EH (cell line): ENCODE data around the gene RYR2.

Experiments
- DNase-seq: peaks from one replicate; pipeline ENCODE4 v3.0.0-alpha.2; 2015; ENCODE audit warnings: low read depth

The RYR2 gene

DNA sequence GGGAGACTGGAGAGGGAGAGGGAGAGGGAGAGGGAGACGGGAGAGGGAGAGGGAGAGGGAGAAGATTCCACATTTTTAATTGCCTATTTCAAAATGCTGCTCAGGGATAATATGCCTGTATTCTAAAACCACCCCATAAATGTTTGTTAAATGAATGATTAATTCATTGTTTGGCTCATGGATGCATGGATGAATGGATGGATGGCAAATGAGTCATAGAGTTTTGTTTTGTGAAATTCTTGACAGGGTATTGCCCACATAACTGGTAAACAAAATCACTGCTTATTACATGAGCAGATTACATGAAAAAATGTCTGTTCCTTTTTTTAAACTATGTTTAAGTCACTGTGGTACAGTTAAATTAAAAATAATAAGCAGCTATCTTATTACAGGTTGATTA is 628.3 kb downstream of the RYR2 start:
- DNase-seq: no peak

DNA sequence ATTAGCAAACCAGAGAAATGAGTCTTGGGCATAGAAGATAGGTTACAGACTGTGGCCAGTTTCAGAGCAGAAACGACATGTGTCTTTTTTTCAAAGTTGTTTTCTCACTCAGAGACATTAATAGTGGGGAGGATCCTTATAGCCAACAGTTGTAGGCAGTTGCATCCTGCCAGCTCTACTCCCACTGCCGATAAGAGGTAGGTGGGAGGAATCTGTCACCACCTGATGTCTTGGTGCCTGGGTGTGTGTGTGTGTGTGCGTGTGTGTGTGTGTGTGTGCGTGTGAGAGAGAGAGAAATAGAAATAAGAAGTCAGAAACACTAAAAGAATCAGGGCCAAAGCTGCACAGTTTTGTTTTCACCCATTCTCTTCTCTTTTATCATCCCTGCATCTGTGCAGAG is 629.3 kb downstream of the RYR2 start:
- no peak for DNase-seq

DNA sequence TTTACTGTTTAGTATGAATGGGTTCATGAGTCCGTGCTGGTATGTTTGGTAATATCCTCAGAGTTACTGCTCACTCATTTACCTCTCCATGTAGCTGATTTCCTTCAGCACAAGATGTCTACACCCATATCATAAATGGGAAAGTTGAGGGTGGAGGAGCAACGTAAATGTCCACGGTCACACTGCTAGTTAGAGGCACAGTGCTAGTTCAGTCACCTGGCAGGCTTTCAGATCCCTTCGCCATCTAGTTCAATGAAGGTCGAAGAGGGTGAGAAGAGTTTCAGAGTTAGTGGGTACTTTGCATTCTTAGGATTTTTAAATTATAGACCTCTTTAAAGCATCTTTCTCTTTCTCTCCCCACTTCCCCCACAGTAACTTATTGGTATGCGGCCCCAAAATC is 630.0 kb downstream of the RYR2 start:
- no peak for DNase-seq

DNA sequence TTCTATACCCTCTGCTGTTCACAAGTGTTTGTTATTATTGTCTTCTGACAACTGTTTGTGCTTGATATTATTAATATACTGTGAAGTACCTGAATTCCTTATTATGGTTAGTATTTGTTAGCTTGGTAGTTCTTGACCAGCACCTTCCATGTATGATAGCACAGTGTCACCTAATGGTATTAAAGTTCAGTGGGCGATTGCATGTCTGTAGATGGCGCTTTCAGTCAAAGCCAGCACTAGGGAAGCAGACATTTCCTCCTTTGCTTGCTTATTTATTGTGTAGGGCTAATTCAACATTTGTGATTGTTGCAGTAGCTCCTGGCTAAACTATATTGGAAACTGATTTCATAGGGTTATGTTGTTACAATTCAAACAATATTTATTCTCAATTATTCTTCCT is 630.8 kb downstream of the RYR2 start:
- no peak for DNase-seq

DNA sequence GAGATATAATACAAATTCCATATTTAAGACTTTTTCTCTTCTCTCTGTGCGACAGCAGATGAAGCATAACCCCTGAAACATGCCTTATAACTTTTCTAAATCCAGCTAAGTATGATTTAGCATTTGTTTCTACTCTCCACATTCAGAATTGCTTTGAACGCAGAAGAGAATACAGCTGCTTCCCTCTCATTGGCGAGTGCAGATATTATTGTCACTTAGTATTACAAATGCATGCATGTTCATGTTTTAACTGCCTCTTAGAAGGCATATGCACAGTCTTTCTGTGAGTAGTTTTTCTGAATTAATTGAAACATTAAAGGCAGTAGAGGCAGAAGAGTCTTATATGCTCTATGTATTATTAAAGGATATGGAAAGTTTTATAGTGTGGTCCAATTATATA is 631.6 kb downstream of the RYR2 start:
- DNase-seq: no peak

DNA sequence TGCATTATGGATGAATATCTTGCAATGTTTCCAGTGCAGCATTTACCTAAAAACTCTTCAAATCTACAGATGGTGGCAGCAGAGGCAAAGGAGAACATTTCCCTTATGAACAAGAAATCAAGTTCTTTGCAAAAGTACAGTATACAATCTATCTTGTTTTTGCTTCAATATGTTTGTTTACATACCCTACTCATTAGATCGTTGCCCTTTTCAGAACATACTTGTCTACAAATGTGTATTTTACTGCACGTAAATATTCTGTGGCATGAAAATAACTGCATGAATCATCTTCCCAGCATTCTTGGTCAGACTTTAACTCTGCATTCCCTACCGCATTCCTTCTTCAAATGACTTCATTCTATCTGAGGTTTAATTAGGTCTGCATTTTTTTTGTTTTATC is 636.0 kb downstream of the RYR2 start:
- DNase-seq: peak; percentile 16

DNA sequence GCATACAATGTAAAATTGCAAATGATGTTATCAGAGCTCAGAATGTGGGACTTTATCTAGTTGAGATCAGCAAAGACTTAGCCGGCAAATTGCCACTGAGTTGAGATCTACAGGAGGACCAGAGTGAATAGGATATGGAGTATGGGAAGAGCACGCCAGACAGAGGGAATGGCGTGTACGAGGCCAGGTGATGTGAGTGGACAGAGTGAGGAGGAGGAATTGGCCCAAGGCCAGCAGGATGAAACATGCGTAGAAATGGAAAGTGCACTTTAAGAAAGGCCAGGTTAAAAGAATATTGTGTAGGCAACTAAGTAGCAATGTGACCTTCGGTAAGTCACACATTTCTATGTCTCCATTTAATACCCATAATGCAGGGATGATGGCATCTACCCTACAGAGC is 637.7 kb downstream of the RYR2 start:
- no peak for DNase-seq

DNA sequence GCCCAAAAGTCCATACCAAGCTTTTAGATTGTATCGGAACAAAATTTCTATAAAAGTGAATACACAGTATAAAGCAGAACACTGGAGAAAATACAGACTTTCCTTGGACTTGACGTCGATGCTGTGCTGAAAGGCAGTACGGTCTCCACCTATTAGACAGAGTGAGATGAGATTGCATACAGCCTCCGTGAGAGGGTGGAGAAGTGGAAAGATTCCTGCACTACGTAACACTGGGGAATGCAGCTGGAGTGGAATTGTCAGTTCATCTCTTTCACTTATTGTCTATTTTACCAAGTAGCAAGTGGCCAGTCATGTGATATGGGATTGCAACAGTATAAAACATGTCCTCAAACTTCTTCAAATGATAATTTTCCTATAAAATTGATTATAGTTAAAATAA is 639.2 kb downstream of the RYR2 start:
- DNase-seq: no peak

DNA sequence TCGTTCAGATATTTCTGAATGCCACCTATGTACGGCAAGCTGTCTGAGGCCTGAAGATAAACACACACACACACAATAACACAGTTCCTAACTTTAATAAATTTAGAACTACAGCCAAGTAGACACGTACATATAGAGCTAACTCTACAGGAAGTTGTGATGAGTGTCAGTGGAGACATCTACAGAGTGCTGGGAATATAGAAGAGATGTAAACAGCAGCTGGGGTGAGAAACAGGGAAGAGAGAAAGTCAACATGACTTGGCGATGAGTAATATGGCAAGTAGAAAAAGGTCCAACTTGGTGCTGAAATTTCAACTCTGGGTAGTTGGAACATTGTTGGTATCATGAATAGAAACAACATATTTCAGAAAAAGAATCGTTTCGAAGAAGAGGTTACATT is 642.3 kb downstream of the RYR2 start:
- DNase-seq: no peak

DNA sequence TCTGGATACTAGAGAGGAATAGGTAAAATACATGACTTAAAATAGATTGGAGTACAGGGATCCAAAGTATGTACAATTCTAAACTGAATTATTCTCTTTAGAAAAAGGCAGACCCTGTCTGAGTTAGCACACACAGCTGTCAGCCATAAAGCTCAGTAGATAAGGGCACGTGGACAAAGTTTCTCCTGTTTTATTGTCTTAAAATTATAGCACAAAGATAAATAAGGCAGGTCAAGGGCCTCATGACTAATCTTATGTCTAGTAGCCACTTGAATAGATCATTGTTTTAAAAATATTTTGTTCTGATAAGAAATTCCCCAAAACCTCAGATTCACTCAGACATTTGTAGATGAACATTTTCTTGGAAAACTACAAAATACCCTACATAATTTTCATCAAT is 643.6 kb downstream of the RYR2 start:
- DNase-seq: no peak

DNA sequence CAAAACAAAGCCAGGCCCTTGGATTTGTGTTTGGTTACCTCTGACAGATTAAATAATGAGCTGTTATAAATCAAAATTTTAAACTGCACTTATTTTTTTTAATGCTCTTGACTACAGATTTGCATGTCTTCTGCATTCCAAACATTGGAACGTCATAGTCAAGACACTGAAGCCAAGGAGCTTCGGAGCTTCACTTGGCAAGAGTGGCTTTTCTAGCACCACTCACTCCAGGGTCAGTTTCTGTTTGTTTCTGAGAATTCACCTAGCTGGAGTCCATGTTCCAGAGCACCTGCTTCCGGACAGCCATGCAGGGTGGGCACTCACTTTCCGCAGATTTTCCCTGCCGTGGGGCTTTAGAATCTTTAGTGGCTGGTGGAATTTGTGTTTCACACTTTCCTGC is 645.8 kb downstream of the RYR2 start:
- no peak for DNase-seq

DNA sequence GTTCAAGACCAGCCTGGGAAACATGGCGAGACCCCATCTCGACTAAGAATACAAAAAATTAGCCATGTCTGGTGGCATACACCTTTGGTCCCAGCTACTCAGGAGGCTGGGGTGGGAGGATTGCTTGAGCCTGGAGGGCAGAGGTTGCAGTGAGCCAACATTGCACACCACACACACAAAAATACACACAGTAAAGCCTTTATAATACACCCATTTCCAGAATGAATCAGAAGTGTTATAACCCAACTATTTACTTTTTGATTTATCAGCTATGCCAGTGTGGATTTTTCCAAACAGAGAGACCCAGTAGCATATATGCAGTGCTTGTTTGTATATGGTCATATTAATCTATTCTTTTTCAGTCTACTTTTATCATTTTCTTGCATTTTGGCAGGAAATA is 648.7 kb downstream of the RYR2 start:
- DNase-seq: no peak

DNA sequence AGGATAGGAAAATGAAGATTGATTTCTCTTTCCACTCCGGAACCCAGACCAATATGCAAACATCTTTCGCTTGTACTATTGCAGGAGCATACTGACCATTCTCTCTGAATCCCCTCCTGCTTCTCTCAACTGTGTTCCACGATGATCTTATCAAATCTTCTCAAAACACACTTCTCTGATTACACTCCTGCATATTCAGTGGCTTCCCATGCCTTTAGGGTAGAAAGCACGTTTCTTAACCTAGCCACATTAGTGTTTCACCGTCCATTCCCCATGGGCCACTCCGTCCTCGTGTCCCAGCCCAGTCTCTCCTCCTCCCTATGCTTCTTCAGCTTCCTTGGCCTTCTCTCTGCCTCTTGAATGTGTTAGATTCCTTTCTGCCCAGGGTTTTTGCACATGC is 650.3 kb downstream of the RYR2 start:
- DNase-seq: no peak

DNA sequence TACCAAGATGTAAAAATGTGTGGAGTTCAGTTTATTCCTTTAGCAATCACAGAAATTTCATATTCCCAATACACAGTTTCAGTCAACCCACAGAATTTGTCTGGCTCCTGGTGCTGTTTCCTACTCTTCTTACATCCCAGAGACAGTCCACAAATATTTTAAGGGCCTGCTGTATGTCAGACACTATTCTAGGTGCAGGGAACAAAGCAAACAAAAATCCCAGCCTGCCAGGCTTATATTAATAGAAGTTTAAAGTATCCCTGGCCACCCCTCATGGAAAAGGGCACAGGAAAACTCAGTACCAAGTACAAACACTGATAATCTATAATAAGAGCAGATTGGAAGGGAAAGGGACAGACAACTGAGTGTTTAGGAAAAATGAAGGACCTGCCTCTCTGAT is 653.9 kb downstream of the RYR2 start:
- no peak for DNase-seq

DNA sequence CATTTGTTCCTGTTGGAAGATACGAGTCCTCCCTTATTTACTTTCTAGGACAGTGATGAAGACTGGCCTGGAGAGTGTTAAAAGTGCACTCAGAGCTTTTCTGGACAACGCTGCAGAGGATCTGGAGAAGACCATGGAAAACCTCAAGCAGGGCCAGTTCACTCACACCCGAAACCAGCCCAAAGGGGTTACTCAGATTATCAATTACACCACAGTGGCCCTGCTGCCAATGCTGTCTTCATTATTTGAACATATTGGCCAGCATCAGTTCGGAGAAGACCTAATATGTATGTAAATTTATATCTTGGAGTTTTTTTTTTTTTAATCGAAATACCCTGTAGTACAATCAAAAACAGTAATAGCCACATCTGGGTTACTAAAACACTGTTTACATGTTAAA is 658.2 kb downstream of the RYR2 start:
- DNase-seq: no peak

DNA sequence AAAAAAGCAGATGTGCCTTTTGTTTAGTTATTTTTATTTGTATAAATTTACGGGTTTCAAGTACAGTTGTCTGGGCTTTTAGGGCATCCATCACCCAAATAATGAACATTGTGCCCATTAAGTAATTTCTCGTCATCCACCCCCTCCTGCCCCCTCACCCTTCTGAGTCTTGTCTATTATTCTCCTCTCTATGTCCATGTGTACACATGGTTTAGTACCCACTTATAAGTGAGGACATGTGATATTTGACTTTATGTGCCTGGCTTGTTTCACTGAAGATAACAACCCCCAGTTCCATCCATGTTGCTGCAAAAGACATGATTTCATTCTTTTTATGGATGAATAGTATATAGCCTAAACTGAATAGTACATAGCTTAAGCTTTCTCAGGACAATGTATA is 659.5 kb downstream of the RYR2 start:
- no peak for DNase-seq

DNA sequence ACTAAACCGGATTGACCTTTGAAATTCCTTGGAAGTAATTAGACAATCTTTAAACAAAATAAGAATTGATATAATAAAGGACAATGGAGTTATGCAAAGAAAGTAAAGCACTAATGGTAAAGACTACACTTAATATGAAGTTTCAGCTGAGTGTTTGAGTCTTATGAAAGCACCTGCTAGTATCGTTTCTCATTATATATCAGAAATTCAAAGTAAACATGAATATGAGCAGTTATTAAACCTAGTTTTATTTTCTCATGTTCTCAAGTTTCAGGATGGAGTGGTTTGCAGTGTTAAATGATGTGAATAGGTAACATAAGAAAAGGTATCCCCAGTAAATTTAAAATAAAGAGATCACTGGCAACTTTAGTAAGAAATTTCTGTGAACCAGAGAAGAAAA is 660.2 kb downstream of the RYR2 start:
- no peak for DNase-seq

DNA sequence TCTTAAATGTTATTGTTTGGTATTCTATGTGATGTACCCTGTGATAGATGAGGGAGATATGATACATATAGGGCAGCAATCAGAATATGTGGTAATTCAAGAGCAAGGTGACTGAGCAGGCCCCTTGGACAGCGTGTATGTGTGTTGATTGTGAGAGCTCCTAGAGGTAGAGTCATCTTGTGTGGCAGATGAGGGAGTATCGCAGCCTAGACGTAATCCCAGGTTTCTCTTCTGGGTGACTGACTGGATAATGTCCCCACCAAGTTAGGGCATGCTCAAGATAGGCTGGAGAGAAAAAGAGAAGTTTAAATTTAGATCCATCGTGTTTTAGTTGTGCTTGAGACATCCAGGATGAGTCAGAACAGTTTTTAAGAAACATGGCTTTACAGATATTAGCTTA is 663.5 kb downstream of the RYR2 start:
- no peak for DNase-seq

DNA sequence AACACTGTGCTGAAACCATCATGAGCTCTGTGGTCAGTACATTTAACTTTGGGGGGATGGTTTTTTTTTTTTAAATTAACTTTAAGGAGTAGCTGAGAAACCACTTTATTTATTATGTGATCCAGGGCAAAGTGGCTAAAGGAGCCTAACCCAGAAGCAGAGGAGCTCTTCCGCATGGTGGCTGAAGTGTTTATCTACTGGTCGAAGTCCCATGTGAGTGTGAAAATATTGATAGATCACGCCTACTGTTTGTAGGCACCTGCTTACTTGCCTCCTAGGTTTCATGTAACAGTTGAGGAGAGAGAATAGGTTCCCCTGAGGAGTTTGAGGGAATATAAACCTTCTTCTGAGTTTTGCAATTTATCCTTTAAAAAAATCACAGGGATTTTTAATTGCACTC is 667.4 kb downstream of the RYR2 start:
- DNase-seq: no peak

DNA sequence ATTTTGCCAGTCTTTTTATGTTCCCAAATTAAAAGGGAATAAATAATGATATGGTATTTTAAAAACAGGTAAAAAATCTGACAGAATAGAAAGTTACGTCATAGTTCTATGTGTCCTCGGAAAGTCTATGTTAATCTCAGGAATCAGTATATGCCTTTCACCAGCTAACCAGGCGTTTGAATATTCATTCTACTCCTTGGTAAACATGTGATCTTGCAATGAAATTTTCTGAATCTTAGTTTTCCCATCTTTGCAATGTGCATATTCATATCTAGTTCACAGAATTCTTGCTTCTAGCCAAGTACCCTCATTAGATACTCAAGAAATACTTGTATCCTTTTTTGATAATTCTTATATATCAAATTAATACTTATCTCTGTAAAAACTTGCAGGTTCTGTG is 669.3 kb downstream of the RYR2 start:
- no peak for DNase-seq

DNA sequence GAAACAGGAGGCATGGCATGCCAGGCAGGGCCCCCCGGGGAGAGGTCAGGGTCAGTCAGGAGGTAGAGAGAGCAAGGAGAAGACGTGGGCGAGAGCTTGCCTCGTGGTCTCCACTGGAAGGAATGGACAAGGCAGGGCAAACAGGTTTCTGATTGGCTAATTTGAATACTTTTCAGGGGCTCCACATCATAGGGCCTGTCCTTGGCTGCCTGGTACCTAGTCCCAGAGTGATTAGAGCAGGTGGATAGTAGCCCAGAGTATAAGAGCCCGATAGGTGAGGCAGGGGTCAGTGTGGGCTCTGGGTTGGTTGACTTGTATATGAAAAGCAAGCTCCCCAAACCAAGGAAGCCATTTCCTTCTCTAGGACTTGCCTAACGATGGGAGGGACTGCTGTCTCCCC is 670.1 kb downstream of the RYR2 start:
- no peak for DNase-seq

DNA sequence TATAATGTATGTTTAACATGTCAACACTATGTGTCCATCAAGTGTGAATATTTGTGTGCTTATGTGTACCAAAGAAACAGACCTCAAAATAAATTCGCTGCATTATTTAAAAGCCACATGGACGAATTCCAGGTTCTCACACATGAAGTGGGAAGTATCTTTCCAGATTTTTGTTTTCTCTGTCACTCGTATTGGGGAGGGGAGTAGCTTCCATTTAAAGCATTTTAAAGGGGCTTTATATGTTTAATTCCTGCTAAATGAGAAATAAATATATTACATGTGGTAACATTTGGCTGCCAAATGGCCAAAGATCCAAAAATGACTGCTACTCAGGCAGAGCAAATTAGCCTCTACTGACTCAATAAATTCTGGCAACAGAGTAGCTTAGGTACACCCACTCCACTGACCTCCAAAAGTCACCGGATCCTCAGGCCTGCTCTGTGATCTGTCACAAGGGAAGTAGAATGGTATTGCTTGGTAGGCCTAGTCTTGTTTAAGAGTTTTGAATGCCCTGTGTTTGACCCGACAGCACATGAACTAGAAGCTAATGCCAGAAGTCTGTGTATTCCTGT is 670.7 kb downstream of the RYR2 start:
- no peak for DNase-seq

DNA sequence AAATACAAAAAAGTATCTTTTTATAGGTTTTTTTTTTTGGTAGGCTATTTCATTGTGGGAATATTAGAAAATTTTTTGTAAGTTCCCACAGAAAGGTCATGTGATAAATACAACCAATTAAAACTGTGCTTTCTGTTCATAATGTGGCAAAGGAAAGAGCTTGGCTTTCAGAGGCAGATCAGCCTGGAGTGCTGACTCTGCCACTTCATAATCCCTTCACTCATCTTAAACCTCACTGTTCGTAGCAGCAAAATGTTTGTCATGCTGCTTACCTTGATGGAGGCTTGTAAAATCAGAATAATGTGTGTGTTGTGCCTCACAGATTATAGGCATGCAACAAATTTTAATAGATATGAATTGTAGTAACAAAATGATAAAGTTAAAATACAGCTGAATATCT is 671.9 kb downstream of the RYR2 start:
- DNase-seq: no peak

DNA sequence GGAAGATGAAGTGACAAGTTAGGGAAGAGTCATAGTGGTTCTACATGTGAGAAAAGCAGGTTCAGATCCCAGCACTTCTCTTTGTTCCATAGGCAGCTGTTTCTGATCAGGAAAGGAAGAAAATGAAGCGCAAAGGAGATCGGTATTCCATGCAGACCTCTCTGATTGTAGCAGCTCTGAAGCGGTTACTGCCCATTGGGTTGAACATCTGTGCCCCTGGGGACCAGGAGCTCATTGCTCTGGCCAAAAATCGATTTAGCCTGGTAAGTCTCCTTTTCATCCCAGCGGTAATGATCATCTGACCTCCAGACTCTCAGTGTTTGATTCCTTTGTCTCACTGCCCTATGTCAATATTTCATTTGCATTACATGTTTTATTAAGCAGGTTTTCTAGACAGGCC is 675.1 kb downstream of the RYR2 start:
- no peak for DNase-seq

DNA sequence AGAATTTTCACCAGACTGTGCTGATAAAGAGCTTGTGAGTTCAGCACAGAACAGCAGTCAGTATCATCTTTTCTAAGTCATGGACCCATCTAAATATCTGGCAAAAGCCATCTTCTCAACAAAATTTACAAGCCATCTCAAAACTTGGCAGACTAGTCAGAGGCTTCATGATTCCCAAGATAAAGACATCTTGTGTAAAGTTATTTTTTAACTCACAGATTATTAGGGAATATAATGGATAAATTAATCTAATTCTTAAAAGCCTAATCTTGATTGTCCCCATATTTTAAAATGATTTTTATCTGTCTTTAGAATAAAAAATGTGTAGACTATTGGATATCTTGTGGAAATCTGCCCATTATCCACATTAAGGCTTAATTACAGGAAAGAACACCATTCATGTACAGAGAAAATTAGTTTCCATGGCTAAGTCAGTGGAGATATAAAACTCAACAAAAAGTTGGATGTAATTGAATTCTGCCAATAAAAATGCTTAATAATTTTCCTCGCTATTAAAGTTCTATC is 688.9 kb downstream of the RYR2 start:
- no peak for DNase-seq
